ENCODE results near the gene TPD52L2.

GRCh38 chr20:63939061-63939935, 74.2 kb downstream of the TPD52L2 start:
- TF ChIP-seq, protein P1, sequence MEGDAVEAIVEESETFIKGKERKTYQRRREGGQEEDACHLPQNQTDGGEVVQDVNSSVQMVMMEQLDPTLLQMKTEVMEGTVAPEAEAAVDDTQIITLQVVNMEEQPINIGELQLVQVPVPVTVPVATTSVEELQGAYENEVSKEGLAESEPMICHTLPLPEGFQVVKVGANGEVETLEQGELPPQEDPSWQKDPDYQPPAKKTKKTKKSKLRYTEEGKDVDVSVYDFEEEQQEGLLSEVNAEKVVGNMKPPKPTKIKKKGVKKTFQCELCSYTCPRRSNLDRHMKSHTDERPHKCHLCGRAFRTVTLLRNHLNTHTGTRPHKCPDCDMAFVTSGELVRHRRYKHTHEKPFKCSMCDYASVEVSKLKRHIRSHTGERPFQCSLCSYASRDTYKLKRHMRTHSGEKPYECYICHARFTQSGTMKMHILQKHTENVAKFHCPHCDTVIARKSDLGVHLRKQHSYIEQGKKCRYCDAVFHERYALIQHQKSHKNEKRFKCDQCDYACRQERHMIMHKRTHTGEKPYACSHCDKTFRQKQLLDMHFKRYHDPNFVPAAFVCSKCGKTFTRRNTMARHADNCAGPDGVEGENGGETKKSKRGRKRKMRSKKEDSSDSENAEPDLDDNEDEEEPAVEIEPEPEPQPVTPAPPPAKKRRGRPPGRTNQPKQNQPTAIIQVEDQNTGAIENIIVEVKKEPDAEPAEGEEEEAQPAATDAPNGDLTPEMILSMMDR (IDR thresholded peaks at IDR 0.05) = no peak
- no peak for TF ChIP-seq POLR2A (IDR thresholded peaks at IDR 0.05)
- TF ChIP-seq POLR2AphosphoS5 (IDR thresholded peaks at IDR 0.05) = no peak
